ENCODE results near the gene NPIPA3. TPM values are rescaled to one million over a fixed set of nuclear protein-coding genes. Genes with fewer than 3 reads are reported as not detected.
"Not testable (repeated sequence)": the region's sequence is repeated elsewhere in the genome, so short reads cannot be mapped to it uniquely, and the experiment has no call there.

NPIPA3 gene
- total RNA-seq = 1 to 10 TPM in 1 of 2 donors, not detected in 1; 2.5 TPM
- long read RNA-seq = 0 reads

GRCh38 chr16:14703156-14704011 is at the start of gene NPIPA3:
Gene NPIPA3, plus strand, starts transcription at chr16:14703411. Its CDS starts 5,533 bp downstream, at chr16:14708944.
- DNase-seq; intact Hi-C loops (cut with DNase I, micrococcal nuclease): not testable (repeated sequence)
- ATAC-seq = peak; percentile 90

- intact Hi-C loops (cut with DNase I, micrococcal nuclease) = no loop called here
- DNase-seq (peak in 1 of 2 donors; percentile 60), ATAC-seq (peak; percentile 44)
Observed at GRCh38 chr16:14658063-14658462, 45.1 kb upstream of the NPIPA3 start.

DNA sequence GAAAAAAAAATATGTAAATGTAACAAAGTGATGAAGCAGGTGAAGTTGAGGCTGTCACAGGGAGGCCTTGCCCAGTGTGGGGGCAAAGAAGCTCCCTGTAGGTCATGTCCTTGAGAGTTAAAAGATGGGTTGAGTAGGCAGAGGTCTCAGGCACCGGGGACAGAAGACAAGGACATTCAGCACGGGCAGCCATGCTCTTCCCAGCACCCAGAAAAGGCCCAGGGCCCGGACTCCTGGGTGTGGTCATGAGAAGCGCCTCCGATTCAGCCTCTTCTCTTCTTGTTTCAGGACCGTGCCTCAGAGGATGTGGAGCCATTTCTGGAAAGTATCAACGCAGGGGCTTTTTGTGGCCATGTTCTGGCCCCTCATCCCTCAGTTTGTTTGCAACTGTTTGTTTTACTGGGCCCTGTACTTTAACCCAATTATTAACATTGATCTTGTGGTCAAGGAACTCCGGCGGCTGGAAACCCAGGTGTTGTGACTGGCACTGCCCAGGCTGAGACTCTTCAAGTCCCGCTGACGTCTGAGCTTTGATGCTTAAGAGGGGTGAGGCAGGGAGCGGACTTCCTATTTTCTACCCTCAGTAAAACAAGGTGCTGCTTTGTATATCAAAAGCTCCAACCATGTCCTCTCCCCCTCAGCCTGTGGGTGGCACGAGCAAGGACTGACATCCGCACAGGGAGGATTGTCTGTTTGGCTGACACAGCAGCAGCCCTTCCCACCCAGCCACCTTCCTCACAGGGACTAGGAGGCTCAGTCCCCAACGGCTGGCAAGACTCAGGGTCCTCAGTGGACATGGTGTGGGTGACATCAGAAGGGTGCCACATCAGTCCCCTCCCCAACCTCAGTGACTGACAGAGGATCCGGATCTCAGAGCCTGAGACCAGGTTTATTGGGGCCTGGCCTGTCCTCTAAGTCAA is 35.6 kb upstream of the NPIPA3 start:
- ATAC-seq = peak; percentile 6
- peak in 1 of 2 donors; percentile 33 for DNase-seq
- intact Hi-C loops (cut with DNase I, micrococcal nuclease) = no loop called here

- intact Hi-C loops (cut with DNase I, micrococcal nuclease) = no loop called here
- DNase-seq = peak in 1 of 2 donors; percentile 38
- ATAC-seq = peak; percentile 79
Observed at GRCh38 chr16:14668556-14669223, 34.5 kb upstream of the NPIPA3 start.

- ATAC-seq (peak; percentile 79), DNase-seq (peak; percentile 91 to 95)
- intact Hi-C loops (cut with DNase I, micrococcal nuclease) = no loop called here
Observed at GRCh38 chr16:14669776-14670175, 33.4 kb upstream of the NPIPA3 start.

DNA sequence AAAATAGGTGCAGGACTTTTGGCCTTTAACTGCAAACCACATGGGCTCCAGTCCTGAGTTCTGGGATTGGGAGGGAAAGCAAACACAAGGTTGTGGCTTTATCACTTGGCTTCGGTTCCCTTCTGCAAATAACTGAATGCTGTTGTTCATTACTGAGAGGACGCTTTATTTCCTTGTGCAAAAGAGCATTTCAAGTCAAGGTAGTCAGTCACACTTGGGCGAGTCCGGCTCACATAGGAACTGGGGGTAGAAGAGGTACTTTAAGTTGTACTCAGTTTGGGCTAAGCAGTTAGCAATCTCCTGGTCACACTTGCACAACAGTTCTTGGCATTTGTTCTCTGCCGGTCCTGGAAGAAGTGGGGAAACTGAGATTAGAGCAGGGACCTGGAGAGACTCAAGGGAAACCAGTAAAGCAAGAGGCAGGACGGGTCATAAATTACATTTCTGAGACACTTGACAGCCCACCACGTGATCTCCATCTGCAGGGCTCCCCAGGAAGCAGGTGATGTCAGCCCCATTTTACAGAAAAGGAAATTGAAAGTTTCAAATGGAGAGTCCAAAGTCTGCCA is 30.7 kb upstream of the NPIPA3 start:
- DNase-seq = peak; percentile 48 to 62
- peak; percentile 47 for ATAC-seq
- intact Hi-C loops (cut with DNase I, micrococcal nuclease) = no loop called here

GRCh38 chr16:14676633-14677032 is 26.6 kb upstream of the NPIPA3 start:
- ATAC-seq (no peak), DNase-seq (no peak)
- intact Hi-C loops (cut with DNase I, micrococcal nuclease) = no loop called here

DNA sequence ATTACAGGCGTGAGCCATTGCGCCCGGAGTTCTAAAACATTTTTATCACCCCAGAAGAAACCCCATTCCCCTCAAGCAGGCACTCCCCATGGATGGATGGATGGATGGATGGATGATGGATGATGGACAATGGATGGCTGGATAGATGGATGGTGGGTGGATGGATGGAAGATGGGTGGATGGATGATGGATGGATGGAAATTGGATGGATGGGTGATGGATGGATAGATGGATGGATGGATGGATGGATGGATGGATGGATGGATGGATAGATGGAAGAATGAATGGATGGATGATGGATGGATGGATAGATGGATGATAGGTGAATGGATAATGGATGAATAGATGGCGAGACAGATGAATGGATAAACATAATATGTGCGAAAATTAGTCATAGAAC is 25.6 kb upstream of the NPIPA3 start:
- no peak for ATAC-seq
- intact Hi-C loops (cut with DNase I, micrococcal nuclease) = no loop called here
- no peak for DNase-seq

- no peak for ATAC-seq
- intact Hi-C loops (cut with DNase I, micrococcal nuclease) = no loop called here
Observed at GRCh38 chr16:14678748-14679497, 24.3 kb upstream of the NPIPA3 start.

DNA sequence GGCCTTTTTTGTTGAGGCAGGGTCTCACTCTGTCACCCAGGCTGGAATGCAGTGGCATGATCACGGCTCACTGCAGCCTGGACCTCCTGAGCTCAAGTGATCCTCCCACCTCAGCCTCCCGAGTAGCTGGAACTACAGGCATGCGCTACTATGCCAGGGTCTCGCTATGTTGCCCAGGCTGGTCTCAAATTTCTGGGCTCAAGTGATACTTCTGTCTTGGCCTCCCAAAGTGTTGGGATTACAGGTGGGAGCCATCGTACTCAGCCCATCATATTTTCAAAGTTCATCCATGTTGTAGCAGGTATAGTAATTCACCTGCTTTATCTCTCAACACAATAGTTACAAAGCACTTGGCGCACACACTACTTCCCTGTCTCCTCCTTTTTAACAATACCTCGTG is 22.8 kb upstream of the NPIPA3 start:
- DNase-seq; ATAC-seq; intact Hi-C loops (cut with DNase I, micrococcal nuclease): not testable (repeated sequence)

More at GRCh38 chr16:14678748-14679497, 24.3 kb upstream of the NPIPA3 start:
- no peak for DNase-seq

- ATAC-seq (no peak), DNase-seq (no peak)
- intact Hi-C loops (cut with DNase I, micrococcal nuclease) = no loop called here
Observed at GRCh38 chr16:14681115-14681514, 22.1 kb upstream of the NPIPA3 start.

- DNase-seq = no peak
- intact Hi-C loops (cut with DNase I, micrococcal nuclease) = no loop called here
- ATAC-seq = no peak
Observed at GRCh38 chr16:14682121-14682520, 21.1 kb upstream of the NPIPA3 start.

DNA sequence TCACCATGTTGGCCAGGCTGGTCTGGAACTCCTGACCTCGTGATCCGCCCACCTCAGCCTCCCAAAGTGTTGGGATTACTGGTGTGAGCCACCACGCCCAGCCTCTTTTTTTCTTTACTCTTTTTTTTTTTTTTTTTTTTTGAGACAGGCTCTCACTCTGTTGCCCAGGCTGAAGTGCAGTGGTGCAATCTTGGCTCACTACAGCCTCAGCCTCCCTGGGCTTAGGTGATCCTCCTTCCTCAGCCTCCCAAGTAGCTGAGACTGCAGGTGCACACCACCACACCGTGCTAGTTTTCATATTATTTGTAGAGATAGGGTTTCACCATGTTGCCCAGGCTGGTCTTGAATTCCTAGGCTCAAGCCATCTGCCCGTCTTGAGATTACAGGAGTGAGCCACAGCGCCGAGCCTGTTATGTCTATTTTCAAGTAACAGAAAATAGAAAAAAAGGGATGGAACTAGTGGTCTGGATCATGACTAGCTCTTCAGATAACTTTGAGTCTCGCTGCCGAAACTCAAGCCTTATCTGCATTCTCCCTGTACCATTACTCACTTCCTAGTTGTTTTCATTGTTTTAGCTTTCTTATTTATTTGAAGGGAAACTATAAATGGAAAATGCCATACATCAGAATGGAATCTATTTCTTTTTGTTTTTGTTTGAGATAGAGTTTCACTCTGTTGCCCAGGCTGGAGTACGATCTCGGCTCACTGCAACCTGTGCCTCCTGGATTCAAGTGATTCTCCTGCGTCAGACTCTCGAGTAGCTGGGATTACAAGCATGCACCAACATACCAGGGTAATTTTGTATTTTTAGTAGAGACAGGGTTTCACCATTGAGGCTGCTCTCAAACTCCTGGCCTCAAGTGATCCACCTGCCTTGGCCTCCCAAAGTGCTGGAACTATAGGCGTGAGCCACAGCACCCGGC is 17.1 kb upstream of the NPIPA3 start:
- DNase-seq; intact Hi-C loops (cut with DNase I, micrococcal nuclease); ATAC-seq: not testable (repeated sequence)

DNA sequence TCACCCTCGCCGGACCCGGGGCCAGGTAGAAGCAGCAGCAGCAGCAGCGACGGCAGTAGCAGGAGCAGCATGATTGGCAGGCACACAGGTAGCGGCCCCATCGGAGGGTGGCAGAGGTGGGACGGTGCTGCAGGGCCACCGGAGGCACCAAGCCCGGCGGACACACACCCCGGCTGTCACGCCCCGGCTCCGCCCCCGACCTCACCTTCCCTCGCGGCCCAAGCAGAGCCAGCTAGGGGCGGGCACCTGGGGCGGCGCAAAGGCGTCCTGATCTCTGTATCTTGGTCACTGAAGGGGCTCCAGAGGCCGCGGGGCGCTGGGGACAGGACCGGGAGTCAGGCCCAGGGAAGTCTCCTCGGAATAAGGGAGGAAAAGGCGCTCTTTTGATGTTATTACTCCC is 9.1 kb upstream of the NPIPA3 start, which contains the start of gene PLA2G10:
Gene PLA2G10, minus strand, starts transcription at position 180 of the 400 bp plus-strand sequence. Its CDS starts 79 bp downstream, at position 101.
- intact Hi-C loops (cut with DNase I, micrococcal nuclease); DNase-seq: not testable (repeated sequence)
- ATAC-seq = peak; percentile 94

GRCh38 chr16:14701859-14702258 is 1.4 kb upstream of the NPIPA3 start:
- intact Hi-C loops (cut with DNase I, micrococcal nuclease); DNase-seq: not testable (repeated sequence)
- ATAC-seq = peak; percentile 50

GRCh38 chr16:14702672-14703071 is 539 bp upstream of the NPIPA3 start:
- intact Hi-C loops (cut with DNase I, micrococcal nuclease) = not testable (repeated sequence)

DNA sequence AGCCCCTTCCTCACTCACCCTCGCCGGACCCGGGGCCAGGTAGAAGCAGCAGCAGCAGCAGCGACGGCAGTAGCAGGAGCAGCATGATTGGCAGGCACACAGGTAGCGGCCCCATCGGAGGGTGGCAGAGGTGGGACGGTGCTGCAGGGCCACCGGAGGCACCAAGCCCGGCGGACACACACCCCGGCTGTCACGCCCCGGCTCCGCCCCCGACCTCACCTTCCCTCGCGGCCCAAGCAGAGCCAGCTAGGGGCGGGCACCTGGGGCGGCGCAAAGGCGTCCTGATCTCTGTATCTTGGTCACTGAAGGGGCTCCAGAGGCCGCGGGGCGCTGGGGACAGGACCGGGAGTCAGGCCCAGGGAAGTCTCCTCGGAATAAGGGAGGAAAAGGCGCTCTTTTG is 30.0 kb downstream of the NPIPA3 start:
- intact Hi-C loops (cut with DNase I, micrococcal nuclease); DNase-seq: not testable (repeated sequence)
- ATAC-seq = peak; percentile 94

More at GRCh38 chr16:14702672-14703071, 539 bp upstream of the NPIPA3 start:
- not testable (repeated sequence) for DNase-seq
- peak; percentile 70 for ATAC-seq

Data from left colon (tissue), 2 donors.